ENCODE data around the gene CROCC.
"Not testable (repeated sequence)": the region's sequence is repeated elsewhere in the genome, so short reads cannot be mapped to it uniquely, and the experiment has no call there.

Gene CROCC

DNA sequence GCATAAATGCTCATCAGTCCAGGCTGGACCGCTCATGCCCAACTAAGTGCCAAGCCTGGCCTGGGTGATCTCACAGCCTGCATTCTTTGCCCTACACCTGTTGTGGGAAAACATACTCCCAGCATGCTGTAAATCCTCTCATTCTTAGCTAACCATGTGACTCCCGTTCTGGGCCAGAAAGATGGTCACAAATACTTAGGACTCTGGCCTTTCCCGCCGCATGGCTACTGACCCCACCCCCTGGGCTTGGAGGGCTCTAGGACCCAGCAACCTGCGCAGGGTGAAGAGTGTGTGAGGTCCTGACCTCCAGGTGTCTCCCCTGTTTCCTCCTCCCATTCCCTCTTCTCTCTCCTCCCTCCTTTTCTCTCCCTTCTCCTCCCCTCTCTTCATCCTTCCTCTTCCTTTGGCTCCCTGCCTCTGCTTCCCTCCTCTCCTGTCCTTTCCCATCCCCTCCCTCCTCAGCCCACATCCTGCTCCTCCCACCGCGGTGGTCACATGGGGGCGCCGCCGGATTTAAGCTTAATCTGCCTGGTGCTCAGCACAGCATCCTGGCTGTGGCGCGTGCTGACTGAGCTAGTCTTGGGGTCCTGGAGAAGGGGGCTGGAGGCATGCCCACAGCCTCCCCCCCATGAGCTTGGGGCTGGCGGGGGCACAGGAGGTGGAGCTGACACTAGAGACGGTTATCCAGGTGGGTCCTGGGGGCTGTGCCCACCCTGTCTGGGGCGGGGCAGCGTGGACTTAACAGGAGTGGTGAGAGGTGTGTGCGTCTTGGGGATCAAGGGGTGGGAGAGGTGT is at the start of gene CROCC:
Gene CROCC (plus strand): TSS at position 541 of the 795 bp plus-strand sequence. CDS start 88 bp downstream, at position 629.
- DNase-seq = no peak

- not testable (repeated sequence) for DNase-seq
These were observed 49.3 kb upstream of the CROCC start for GRCh38 chr1:16872152-16873075.

DNA sequence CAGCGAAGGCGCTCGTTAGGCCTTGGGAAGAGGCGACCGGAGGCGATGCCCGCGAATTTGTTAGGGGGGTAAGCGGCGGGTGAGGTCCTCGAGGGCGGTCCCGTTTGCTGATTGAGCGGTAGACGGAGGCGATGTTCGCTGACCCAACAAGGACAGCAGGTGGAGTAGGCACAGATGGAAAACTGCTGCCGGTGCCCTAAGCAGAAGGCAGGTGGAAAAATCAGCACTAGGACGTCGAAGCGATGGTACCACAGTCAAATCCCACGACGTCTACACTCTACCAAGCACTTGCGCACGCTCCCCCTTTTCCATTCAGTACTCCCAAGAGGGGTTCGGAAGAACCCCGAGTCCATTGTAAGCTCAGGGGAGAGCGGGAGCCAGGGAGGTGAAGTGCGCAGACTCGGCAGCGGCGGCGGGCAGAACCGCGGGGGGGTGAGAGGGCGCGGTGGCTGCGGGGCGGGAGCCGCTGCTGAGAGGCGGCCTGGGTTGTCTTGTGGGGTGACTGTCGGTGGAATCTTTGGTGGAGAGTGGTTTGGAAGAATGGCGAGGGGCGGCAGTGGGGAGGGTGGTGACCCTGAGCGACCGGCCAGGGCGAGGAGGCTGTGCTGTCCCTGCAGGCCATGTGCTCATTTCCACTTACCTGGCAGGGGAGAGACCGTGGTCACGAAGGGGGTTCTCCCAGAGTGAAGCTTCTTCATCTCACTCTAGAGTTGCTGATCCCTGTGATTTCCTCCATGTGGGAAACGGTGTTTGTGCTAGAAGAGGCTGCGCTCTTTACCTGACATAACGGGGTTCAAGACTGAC is 48.5 kb upstream of the CROCC start:
- not testable (repeated sequence) for DNase-seq

DNA sequence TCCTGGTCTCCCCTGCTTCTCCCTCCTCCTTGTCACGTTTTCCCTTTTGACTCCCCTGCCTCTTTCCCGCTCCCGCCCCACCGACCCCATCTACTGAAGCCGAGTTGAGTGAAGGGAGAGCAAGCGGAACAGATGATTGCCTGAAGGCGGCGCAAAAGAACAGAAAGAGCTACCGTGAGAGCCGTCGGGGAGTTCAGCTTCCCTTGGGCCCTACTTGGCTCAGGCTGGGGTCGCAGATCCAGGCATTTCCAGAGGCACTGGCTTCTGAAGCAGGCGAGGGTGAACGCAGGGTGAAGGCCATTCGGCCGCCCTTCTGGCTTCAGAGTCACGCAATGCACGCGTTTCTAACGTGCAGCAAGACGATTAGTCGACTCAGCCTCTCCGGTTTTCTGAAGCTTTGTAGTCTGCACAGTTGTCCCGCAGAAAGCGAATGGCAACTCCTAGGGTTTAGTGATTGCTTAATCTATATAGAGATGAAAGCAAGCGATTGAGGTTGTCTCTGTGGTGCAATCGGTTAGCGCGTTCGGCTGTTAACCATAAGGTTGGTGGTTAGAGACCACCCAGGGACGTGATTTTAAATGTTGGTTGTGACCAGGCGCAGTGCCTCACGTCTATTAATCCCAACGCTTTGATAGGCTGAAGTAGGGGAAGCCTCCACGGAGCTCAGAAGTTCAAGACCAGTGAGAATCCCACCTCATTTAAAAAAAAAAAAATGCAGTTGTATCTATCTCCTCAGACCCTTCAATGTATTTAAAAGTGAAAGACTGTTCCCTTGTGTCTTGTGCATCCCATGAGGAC is 46.6 kb upstream of the CROCC start:
- not testable (repeated sequence) for DNase-seq

DNA sequence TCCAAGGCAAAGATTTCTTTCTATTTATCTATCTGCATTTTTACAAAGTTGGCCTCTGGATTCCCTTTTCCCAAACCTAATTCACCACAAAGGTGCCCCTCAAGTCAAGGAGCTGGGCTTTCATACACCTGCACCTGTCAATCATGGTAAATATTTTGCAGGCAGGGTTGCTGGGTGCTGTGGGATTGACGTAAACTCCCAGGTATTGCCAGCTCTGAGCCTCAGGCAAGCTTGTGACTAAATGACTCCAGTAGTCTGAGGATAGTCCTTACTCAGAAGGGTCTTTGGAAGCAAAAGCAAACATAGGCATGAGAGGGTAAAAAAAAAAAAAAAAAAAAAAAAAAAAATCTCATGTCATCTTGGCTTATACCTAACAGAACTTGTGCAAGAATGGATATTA is 40.0 kb upstream of the CROCC start:
- DNase-seq = not testable (repeated sequence)

GRCh38 chr1:16882986-16883385 is 38.7 kb upstream of the CROCC start:
- no peak for DNase-seq

DNA sequence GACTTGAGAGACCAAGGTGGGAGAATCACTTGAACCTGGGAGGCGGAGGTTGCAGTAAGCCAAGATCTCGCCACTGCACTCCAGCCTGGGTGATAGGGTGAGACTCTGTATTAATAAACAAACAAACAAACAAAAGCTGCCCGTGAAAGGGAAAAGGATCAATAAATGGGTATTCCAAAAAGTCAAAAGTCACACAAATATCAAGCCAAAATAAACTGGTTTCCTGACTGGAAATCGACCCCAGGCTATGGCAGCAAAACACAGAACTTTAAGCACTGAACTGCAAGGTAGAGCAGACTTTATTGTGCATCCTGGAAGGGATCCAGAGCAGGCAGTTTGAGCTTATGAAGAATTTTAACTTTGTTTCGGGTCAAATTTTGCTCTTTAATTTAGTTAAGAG is 37.2 kb upstream of the CROCC start:
- DNase-seq = not testable (repeated sequence)

DNA sequence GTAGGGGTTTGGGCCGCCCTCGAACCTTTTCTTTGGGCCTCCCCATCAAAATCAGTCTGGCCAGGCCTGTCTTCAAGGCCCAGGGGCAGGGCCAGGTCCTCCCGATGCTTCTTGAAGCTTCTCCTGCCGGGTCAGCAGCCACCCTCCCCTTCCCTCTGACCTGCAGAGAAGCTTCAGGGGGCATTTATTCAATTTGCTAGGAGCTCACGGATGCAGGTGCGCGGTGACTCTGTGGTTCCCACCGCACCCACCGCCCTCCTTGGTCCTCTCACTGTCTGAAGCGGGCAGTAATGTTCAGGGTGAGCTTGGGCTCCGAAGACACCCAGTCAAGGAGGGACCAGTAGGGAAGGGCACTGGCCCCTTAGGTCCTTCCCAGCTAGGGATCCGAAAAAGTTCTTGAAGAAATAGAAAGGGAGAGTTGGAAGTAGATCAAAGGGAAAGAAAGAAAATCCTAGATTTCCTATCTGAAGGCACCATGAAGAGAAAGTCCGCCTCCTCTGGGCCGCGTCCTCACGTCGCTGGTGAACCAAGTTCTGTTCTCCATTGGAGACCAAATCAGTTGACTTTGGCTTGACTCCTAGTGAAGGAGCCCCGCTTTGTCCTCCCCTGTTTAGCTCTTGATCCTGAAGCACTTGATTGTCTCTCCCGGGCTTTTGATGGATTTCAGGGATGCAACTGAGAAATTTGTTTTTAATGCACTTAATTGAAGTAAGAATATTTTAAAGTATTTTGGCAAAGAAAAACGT is 34.7 kb upstream of the CROCC start:
- DNase-seq = no peak

- no peak for DNase-seq
These were observed 32.6 kb upstream of the CROCC start for GRCh38 chr1:16888860-16889816.

- DNase-seq = not testable (repeated sequence)
These were observed 31.2 kb upstream of the CROCC start for GRCh38 chr1:16890539-16891021.

GRCh38 chr1:16891057-16891456 is 30.7 kb upstream of the CROCC start:
- DNase-seq = not testable (repeated sequence)

DNA sequence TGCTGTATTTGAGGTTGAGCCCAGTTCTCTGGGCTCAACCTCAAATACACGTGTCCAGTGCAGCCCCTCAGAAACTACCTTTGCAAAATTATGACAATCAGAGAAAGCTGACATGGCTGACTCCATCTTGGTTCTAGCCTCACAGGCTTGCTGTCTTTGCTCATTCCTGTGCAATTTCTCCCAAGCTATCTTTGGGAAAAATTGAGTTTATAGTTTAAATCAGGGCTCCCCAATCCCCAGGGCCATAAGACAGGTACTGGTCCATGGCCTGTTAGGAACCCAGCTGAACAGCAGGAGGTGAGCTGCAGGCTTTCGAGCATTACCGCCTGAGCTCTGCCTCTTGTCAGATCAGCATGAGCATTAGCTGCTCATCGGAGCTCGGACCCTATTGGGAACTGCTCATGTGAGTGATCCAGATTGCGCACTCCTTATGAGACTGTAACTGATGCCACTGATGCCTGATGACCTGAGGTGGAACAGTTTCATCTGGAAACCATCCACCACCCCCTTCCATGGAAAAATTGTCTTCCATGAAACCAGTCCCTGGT is 28.7 kb upstream of the CROCC start:
- not testable (repeated sequence) for DNase-seq

DNA sequence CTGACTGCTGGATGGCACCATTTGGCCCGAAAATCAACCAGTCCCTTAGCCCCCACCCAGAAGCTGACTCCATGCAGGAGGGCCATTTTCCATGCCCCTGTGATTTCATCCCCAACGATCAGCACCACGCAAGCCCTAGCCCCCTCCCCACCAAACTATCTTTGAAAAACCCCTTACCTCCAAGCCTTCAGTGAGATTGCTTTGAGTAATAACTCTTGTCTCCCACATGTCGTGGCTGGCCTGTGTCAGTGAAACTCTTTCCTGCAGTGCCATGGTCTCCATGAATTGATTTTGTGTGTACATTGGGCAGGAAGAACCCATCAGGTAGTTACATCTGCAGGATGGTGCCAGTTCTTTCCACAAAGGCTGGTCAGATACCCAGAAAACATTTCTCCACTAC is 27.9 kb upstream of the CROCC start:
- not testable (repeated sequence) for DNase-seq

DNA sequence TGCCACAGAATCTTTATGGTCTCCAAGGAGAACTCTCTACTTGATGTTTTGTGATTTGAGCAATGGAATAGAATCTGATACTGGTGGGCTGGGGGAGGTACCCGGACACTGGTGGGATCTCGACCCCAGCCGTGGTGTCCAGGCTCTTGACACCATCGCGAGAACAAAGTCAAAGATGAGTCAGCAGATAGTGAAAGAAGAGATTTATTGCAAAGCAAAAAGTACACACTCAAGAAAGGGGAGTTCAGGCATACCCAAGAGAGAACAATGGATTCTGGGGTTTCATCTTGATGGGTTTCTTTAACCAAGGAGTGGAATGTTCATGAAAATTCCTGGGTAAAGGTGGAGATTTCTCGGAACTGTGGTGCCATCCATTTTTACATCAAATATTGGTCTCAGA is 27.4 kb upstream of the CROCC start:
- not testable (repeated sequence) for DNase-seq

GRCh38 chr1:16895233-16895597 is 26.5 kb upstream of the CROCC start:
- DNase-seq = not testable (repeated sequence)

GRCh38 chr1:16895598-16896315 is 26.0 kb upstream of the CROCC start, which contains the start of gene RNU1-2:
Gene RNU1-2 (plus strand): TSS chr1:16895980.
- peak; percentile 96 for DNase-seq

- DNase-seq = peak; percentile 99
These were observed 25.2 kb upstream of the CROCC start for GRCh38 chr1:16896316-16897055.

DNA sequence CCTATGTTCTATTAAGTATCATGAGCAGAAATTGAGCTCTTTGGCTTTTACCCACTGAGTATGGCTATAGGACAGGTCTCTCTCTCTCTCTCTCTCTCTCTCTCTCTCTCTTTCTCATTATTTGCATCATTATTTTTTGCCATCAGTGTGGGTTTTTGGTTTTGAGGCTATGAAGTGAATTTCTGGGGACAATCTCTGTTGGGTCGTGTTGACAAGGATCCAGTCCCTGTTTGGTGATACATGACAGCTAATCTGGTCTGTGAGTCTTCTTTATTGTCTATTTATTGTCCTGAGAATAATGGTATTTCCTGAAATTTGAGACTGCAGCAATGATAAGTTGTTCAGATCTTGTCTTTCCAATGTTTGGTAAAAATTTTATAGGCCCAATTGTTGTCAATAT is 24.1 kb upstream of the CROCC start:
- DNase-seq = not testable (repeated sequence)

Data from T1000 (cell line).